CD4-positive, alpha-beta T cell treated with Interferon gamma for 1 hour (primary cell): ENCODE measurements around the gene EIF3D.

Experiments used
- DNase-seq: peaks from one replicate; pipeline ENCODE4 v3.0.0-alpha.2; 2020

The EIF3D gene

GRCh38 chr22:36506637-36507517, 22.1 kb downstream of the EIF3D start, which contains the start of gene FOXRED2:
Gene FOXRED2, minus strand, starts transcription at chr22:36507040. Its CDS starts 618 bp downstream, at chr22:36506422.
- DNase-seq: peak; percentile 88

DNA sequence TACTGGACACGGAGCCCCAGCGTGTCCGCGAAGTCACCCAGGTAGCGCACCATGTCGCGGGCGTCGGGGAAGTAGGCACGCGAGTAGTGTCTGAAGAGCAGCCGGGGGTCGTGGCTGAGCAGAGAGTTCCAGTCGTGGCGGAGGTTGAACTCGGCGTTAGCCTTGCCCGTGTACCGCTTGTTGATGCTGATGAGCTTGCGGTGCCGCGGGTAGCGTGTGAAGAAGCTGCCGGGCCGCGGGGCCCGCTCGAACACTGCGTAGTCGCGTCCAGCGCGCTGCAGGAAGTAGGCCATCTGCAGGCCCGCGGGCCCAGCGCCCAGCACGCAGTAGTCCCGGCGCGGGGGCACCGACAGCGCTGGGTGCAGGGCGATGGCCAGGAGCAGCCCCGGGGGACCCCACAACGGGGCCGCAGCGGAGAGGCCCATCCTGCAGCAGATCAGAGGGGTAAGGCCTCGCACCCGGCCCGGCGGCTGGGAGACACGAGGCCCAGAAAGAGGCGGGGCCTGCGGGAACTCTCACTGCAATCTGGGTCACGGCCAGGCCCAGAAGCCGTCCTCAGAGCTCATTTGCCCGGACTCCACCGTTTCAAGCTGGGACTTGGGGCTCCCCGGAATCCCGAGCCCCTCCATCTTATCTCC, 22.8 kb downstream of the EIF3D start:
- no peak for DNase-seq

GRCh38 chr22:36497910-36498665, 30.9 kb downstream of the EIF3D start:
- DNase-seq: no peak

DNA sequence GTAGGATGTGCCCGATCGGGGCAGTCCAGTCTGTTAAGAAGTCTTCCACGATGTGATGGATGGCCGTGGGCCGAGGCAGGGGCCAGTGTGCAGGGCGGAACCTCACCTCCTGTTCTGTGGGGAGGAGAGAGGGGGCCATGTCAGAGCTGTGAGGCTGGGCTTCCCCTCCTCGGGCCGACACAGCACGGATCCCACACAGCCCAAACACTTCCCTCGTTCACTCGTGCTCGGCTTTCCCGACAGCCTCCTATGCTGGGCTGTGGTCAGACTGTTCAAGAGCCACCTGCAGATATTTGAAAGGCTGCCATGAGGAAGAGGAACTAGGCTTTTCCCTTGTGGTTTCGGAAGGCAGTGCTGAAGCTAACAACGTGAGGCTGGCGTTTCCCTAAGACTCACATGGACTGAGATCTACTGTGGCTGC, 35.3 kb downstream of the EIF3D start:
- DNase-seq: peak; percentile 62

DNA sequence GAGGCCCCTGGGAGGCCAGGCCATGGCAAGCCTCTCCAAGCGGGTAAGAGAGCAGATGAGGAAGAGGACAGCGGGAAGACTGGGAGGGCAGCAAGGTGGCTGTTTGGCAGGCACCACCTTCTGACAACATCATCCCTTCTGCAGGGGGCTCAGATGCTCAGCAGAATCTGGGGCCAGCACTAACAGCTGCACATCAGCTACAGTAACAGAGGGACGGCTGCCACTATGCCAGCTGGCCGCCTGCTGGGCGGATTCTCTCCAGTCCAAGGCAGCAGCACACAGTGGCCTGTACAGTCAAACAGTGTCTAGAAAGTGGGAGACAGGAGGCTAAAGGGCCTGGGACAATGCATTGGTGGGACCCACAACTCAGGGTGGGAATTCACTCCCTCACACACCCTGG, 36.9 kb downstream of the EIF3D start:
- DNase-seq: no peak

DNA sequence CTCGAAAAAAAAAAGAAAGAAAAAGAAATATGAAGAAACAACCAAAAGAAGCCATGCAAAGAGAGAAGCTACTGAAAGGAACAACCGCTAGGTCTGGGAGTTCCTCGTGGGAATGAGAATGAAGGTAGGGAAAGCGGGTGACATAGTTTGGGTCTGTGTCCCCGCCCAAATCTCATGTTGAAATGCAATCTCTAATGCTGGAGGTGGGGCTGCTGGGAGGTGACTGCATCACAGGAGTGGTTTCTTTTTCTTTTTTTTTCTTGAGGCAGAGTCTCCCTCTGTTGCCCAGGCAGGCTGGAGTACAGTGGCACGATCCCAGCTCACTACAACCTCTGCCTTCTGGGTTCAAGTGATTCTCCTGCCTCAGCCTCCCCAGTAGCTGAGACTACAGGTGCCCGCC, 37.8 kb downstream of the EIF3D start:
- no peak for DNase-seq

- DNase-seq: peak; percentile 56
Measured at GRCh38 chr22:36486619-36487384, 42.2 kb downstream of the EIF3D start.

DNA sequence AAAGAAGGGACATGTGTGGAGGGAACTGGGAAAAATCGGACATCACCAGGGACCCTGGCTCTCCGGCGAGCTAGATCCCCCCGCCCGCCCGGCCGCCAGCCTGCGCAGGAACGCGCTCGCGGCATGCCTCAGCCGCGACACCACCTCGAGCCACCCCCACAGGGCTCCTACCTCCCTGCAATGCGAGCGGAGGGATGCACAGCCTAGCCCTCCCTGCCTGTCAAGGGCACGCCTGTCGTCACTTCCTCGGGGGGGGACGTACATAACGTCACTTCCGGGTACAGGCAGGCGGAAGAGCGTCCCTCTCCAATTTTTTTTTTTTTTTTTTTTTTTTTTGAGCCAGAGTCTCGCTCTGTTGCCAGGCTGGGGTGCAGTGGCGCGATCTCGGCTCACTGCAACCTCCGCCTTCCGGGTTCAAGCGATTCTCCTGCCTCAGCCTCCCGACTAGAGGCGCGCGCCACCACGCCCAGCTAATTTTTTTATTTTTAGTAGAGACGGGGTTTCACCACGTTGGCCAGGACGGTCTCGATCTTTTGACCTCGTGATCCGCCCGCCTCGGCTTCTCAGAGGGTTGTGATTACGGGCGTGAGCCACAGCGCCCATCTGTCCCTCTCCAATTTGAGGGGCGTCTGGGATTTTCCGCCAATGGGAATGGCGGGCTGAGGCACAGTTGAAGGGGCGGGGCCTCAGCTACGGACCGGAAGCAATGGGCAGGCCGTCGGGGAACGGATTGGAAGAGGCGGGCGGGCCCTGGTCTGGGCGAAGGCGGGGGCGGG, 47.4 kb downstream of the EIF3D start, which contains the start of gene TXN2:
Gene TXN2 (minus strand): TSS at position 248 of the 776 bp plus-strand sequence. CDS start 803 bp downstream, outside the sequence.
- peak; percentile 97 for DNase-seq

DNA sequence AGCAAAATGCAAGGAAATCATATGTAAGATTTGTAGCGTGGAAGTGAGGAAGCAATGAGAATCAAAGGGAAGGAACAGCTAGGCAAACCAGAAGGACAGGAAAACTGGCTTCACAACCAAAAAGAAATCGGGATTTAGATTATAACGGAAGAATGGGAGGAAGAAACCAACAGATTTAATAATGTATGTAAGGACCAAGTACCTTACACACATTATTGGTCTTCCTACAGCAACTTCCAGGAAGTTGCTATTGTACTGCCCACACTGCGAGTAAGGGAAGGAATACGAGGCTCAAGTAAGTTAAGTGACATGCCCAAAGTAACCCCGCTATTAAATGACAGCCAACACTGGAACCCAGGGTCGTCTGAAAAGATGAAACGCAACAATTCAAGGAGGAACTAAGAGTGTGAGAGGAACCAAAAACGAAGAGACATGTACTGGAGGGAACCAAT, 48.0 kb downstream of the EIF3D start:
- DNase-seq: no peak

- no peak for DNase-seq
Measured at GRCh38 chr22:36478966-36479365, 50.0 kb downstream of the EIF3D start.

DNA sequence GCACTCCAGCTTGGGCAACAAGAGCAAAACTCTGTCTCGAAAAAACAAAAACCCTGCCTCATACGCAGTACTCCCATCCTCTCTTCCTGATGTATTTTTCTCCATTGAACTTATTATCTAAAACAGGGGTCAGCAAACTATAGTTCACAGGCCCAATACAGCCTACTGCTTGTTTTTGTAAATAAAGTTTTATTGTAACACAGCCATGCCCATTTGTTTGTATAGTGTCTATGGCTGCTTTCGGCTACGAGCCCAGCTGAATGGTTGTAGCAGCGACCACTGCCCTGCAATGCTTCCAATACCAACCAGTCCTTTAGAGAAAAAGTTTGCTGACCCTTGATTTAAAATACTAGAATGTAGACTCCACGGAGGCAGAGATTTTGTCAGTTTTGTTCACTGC, 53.6 kb downstream of the EIF3D start:
- DNase-seq: no peak

GRCh38 chr22:36472689-36473088, 56.3 kb downstream of the EIF3D start:
- no peak for DNase-seq

GRCh38 chr22:36471341-36471821, 57.6 kb downstream of the EIF3D start:
- no peak for DNase-seq

DNA sequence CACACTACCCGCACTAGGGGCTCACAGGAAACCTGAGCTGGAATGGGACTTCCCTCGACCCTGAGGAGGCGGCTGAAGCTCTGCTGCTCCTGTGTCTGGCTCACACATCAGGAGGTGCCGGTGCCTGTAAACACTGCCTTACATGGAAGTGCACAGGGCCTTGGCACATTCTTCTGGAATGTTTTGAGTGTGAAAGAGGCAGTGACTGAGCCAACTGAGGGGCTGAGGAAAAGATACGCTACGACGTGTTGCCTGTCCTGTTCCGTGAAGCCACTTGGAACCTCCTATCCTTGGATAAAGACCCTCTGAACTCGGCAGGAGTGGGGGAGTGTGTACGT, 58.0 kb downstream of the EIF3D start:
- DNase-seq: no peak

GRCh38 chr22:36470162-36470993, 58.6 kb downstream of the EIF3D start:
- peak; percentile 85 for DNase-seq

GRCh38 chr22:36469094-36469710, 59.8 kb downstream of the EIF3D start:
- no peak for DNase-seq

- DNase-seq: no peak
Measured at GRCh38 chr22:36467946-36468345, 61.0 kb downstream of the EIF3D start.

- DNase-seq: no peak
Measured at GRCh38 chr22:36467042-36467810, 61.7 kb downstream of the EIF3D start.

DNA sequence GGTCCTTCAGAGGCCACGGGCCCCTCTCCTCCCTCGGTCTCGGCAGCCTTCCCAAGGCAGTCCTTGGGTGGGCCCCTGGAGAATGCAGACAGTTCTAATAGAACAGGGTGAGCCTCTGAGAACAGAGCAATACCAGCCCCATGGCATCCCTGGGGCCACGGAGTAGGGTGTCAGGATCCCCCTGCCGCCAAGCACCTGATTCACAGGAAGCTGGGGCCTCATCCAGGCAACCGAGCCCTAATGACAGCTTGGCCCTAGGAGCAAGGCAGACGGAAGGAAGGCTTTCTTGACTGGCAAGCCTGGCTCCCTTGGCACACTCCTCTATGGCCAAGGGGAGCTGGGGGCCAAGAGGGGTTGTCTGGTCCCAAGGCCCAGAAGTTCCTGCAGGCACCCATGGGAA, 62.7 kb downstream of the EIF3D start:
- DNase-seq: no peak
